ENCODE measurements around the gene AARS2. TPM values are rescaled to one million over a fixed set of nuclear protein-coding genes. Genes with fewer than 3 reads are reported as not detected.
"Not testable (repeated sequence)": the region's sequence is repeated elsewhere in the genome, so short reads cannot be mapped to it uniquely, and the experiment has no call there.

AARS2 gene
- polyA plus RNA-seq, 1 experiment, result 5.8 TPM

- ChIA-PET CTCF (interaction anchor here (0.6 to 1.2 kb wide), 2 partner anchors 8 to 154 kb away, joined by 3 read pairs; partner anchors contain the start of gene AARS2), POLR2A (no interaction called here)
- H3K9me3 ChIP-seq (ENCODE audit: control insufficient read depth, insufficient read depth, low read length), result no peaks in the 10 kb centered on the region
- TF ChIP-seq, protein P1, sequence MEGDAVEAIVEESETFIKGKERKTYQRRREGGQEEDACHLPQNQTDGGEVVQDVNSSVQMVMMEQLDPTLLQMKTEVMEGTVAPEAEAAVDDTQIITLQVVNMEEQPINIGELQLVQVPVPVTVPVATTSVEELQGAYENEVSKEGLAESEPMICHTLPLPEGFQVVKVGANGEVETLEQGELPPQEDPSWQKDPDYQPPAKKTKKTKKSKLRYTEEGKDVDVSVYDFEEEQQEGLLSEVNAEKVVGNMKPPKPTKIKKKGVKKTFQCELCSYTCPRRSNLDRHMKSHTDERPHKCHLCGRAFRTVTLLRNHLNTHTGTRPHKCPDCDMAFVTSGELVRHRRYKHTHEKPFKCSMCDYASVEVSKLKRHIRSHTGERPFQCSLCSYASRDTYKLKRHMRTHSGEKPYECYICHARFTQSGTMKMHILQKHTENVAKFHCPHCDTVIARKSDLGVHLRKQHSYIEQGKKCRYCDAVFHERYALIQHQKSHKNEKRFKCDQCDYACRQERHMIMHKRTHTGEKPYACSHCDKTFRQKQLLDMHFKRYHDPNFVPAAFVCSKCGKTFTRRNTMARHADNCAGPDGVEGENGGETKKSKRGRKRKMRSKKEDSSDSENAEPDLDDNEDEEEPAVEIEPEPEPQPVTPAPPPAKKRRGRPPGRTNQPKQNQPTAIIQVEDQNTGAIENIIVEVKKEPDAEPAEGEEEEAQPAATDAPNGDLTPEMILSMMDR (IDR thresholded peaks at IDR 0.05; ENCODE audit: low read depth, low read length), result no peak
- no peak overlapping the region for H3K4me3 ChIP-seq (ENCODE audit: low read depth, low read length)
- H3K27me3 ChIP-seq (ENCODE audit: control insufficient read depth, insufficient read depth, low read length), result peaks cover 26% of the 10 kb centered on the region
- DNase-seq (ENCODE audit: low read depth, low spot score), result no peak
- H3K27ac ChIP-seq (ENCODE audit: low read depth, low read length), result no peak overlapping the region
Measured at GRCh38 chr6:44321210-44321609, 8.1 kb upstream of the AARS2 start.

GRCh38 chr6:44317136-44317631 is 4.0 kb upstream of the AARS2 start:
- H3K27ac ChIP-seq (ENCODE audit: low read depth, low read length); DNase-seq (ENCODE audit: low read depth, low spot score); CTCF ChIA-PET; H3K9me3 ChIP-seq (ENCODE audit: control insufficient read depth, insufficient read depth, low read length); H3K4me3 ChIP-seq (ENCODE audit: low read depth, low read length); POLR2A ChIA-PET: not testable (repeated sequence)
- peaks cover 27% of the 10 kb centered on the region for H3K27me3 ChIP-seq (ENCODE audit: control insufficient read depth, insufficient read depth, low read length)

DNA sequence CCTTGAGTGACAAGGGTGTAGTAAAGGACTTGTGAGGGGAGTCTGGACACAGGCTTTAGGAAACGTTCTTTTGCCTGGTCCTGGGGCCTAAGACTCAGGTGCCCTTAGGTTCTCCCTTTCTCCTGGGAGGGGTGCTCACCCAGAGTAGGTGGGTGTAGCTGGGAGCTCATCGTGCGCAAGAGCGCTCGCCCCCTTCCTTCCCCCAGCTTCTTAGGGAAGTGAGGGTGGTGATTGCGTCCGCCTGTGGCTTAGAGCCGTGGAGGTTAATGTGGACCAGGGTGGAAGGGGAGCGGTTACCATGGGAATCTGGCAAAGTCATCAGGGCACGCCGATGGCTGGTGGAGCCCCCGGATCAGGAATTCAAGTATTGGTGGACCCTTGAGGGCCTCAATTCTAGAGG is 3.3 kb upstream of the AARS2 start:
- POLR2A ChIA-PET, result no interaction called here
- Histone ChIP-seq H3K27me3 (ENCODE audit: control insufficient read depth, insufficient read depth, low read length) (peaks cover 27% of the 10 kb centered on the region), H3K27ac (ENCODE audit: low read depth, low read length) (no peak overlapping the region), H3K4me3 (ENCODE audit: low read depth, low read length) (no peak overlapping the region), H3K9me3 (ENCODE audit: control insufficient read depth, insufficient read depth, low read length) (no peaks in the 10 kb centered on the region)
- CTCF ChIA-PET, result no interaction called here
- no peak for DNase-seq (ENCODE audit: low read depth, low spot score)
- TF ChIP-seq, protein P1 (IDR thresholded peaks at IDR 0.05; ENCODE audit: low read depth, low read length), result no peak

- POLR2A ChIA-PET, result no interaction called here
- Histone ChIP-seq H3K27ac (ENCODE audit: low read depth, low read length) (no peak overlapping the region), H3K4me3 (ENCODE audit: low read depth, low read length) (no peak overlapping the region), H3K9me3 (ENCODE audit: control insufficient read depth, insufficient read depth, low read length) (no peaks in the 10 kb centered on the region), H3K27me3 (ENCODE audit: control insufficient read depth, insufficient read depth, low read length) (peaks cover 21% of the 10 kb centered on the region)
- CTCF ChIA-PET, result no interaction called here
- TF ChIP-seq, protein P1 (IDR thresholded peaks at IDR 0.05; ENCODE audit: low read depth, low read length), result no peak
- no peak for DNase-seq (ENCODE audit: low read depth, low spot score)
Measured at GRCh38 chr6:44315951-44316350, 2.8 kb upstream of the AARS2 start.

DNA sequence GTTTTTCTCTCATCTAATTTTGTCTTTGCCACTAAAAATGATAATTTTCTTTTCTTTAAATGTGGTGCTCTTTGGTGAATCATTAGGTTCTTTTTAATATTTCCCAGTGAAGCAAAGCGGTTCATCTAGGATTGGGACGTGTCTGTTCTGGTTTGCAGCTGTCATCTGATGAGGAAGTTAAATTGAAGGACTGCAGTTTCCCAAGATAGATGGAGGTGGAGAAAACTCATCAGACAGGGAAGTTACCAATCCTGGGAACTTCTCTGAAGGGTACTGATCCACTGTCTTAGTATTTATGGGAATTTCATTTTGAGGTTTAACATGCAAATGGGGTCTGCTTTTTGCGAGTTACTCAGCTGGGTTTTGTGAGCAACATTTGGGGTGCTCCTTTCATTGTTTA is 2.4 kb upstream of the AARS2 start:
- POLR2A ChIA-PET, result no interaction called here
- Histone ChIP-seq H3K27me3 (ENCODE audit: control insufficient read depth, insufficient read depth, low read length) (peaks cover 19% of the 10 kb centered on the region), H3K4me3 (ENCODE audit: low read depth, low read length) (no peak overlapping the region), H3K27ac (ENCODE audit: low read depth, low read length) (no peak overlapping the region), H3K9me3 (ENCODE audit: control insufficient read depth, insufficient read depth, low read length) (no peaks in the 10 kb centered on the region)
- DNase-seq (ENCODE audit: low read depth, low spot score), result no peak
- TF ChIP-seq, protein P1 (IDR thresholded peaks at IDR 0.05; ENCODE audit: low read depth, low read length), result no peak
- CTCF ChIA-PET, result interaction anchor here (0.6 kb wide), 1 partner anchor 147 kb away, joined by 4 read pairs; no protein-coding TSS in a partner anchor

DNA sequence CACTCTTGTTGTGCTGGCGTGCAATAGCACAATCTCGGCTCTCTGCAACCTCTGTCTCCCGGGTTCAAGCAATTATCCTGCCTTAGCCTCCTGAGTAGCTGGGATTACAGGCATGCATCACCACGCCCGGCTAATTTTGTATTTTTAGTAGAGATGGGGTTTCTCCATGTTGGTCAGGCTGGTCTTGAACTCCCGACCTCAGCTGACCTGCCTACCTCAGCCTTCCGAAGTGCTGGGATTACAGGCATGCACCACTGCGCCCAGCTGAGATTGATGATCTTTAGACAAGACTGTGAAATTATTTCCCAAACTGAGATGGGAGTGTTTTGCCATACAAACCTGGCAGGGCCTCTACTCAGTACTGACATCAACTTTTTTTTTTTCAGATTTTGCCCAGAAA is 1.5 kb upstream of the AARS2 start:
- peaks cover 16% of the 10 kb centered on the region for H3K27me3 ChIP-seq (ENCODE audit: control insufficient read depth, insufficient read depth, low read length)
- CTCF ChIA-PET, result interaction anchor here (0.6 to 1.4 kb wide), 7 partner anchors 9 to 146 kb away, joined by 3 to 6 read pairs (median 4); no protein-coding TSS in a partner anchor
- H3K9me3 ChIP-seq (ENCODE audit: control insufficient read depth, insufficient read depth, low read length); H3K4me3 ChIP-seq (ENCODE audit: low read depth, low read length); POLR2A ChIA-PET; DNase-seq (ENCODE audit: low read depth, low spot score); H3K27ac ChIP-seq (ENCODE audit: low read depth, low read length): not testable (repeated sequence)
